Breast epithelium (tissue), 4 donors: ENCODE measurements around the gene LRRC4C. TPM values are rescaled to one million over a fixed set of nuclear protein-coding genes. Genes with fewer than 3 reads are reported as not detected.

ENCODE experiments used
- DNase-seq, 2 donors: peaks; one replicate each; pipeline ENCODE4 v3.0.0-alpha.2; 2019; ENCODE audit warnings: low spot score in 2 of 2
- H3K27ac ChIP-seq, 2 donors: fragments of 200-600 bp; sonication (generic) in 1 of 2; one replicate each; pipeline ENCODE4 v1.5.1; 2016 to 2019; ENCODE audit warnings: mild to moderate bottlenecking in 1 of 2
- H3K27me3 ChIP-seq, 2 donors: fragments of 200-600 bp; sonication (generic) in 1 of 2; one replicate each; pipeline versions ENCODE4 v1.5.1 to v1.6.0; 2017 to 2019; ENCODE audit warnings: control low read depth in 1 of 2, mild to moderate bottlenecking in 1 of 2
- H3K36me3 ChIP-seq: fragments of 200-600 bp; one replicate; pipeline ENCODE4 v1.5.1; 2019
- H3K4me1 ChIP-seq, 2 donors: fragments of 200-600 bp; sonication (generic); one replicate each; pipeline ENCODE4 v1.5.1; 2016 to 2019; ENCODE audit warnings: control low read depth in 1 of 2
- H3K4me3 ChIP-seq, 3 donors: fragments of 200-600 bp; sonication (generic); 1 replicate in 2 of 3; 2 replicates in 1 of 3; pipeline ENCODE4 v1.5.1; 2016 to 2019; ENCODE audit warnings: mild to moderate bottlenecking in 3 of 3, moderate library complexity in 2 of 3
- H3K9me3 ChIP-seq, 2 donors: fragments of 200-600 bp; sonication (generic) in 1 of 2; one replicate each; pipeline ENCODE4 v1.5.1; 2016 to 2019; ENCODE audit warnings: control low read depth in 1 of 2
- CTCF ChIP-seq, 3 donors: fragments of 450-650 bp; IDR thresholded peaks; one replicate each; pipeline ENCODE4 v1.5.1; 2016 to 2017; ENCODE audit warnings: antibody characterized with exemption in 3 of 3, mild to moderate bottlenecking in 3 of 3, moderate library complexity in 3 of 3
- POLR2A ChIP-seq: fragments of 450-650 bp; IDR thresholded peaks from one replicate; pipeline ENCODE4 v1.6.1; 2016; ENCODE audit warnings: antibody characterized with exemption, mild to moderate bottlenecking, moderate library complexity
- POLR2AphosphoS5 ChIP-seq, 3 donors: sonication (generic); formaldehyde crosslinking; IDR thresholded peaks; one replicate each; pipeline ENCODE4 v1.6.1; 2017; ENCODE audit warnings: antibody characterized with exemption in 3 of 3
- intact Hi-C: fragments of 100-400 bp; cut with DNase I; formaldehyde crosslinking; loops from one replicate; pipeline ENCODE4 v1.15.1; 2023; ENCODE audit warnings: low total_unique reads
- total RNA-seq, 3 donors: library from RNA; depleted of rRNA; stranded (reverse); fragments of >200 nt; gene quantifications; one replicate each; pipeline ENCODE4 v1.1.0, GENCODE V29; 2016

The LRRC4C gene
- total RNA-seq, 3 donors from 2014 or later = 2.9 to 15.4 (median 6.6) TPM

DNA sequence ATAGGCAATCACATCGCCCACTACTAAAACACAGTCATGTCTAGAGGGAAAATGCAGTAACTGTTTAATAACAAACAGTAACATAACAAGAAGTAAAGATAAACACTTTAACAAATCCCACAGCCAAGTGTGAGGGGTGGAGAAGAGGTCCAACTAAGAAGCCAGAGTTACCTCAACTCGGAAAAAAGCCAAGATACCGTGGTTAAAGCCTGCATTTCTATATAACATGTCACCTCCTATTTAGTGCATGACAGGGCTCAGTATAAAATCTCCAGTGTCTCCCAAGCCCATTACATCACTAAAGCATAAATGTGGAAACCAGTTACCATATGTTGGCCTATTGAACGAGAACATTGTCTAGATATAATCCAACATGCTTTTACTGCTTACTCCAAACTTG is 281.7 kb downstream of the LRRC4C start:
- no peak overlapping the region for H3K27ac ChIP-seq
- no peaks in the 10 kb centered on the region for H3K36me3 ChIP-seq
- H3K27me3 ChIP-seq = no peaks in the 10 kb centered on the region
- no peak for DNase-seq
- intact Hi-C loops = no loop called here
- no peaks in the 10 kb centered on the region for H3K9me3 ChIP-seq
- H3K4me1 ChIP-seq = no peaks in the 10 kb centered on the region
- no peak for TF ChIP-seq CTCF (IDR thresholded peaks at IDR 0.05)
- no peak for TF ChIP-seq POLR2AphosphoS5 (IDR thresholded peaks at IDR 0.05)
- no peak for TF ChIP-seq POLR2A
- H3K4me3 ChIP-seq = no peak overlapping the region

- no peak for DNase-seq
- no peaks in the 10 kb centered on the region for H3K27me3 ChIP-seq
- no peak for TF ChIP-seq POLR2AphosphoS5 (IDR thresholded peaks at IDR 0.05)
- no peak for TF ChIP-seq CTCF (IDR thresholded peaks at IDR 0.05)
- TF ChIP-seq POLR2A = no peak
- intact Hi-C loops = no loop called here
- no peak overlapping the region for H3K27ac ChIP-seq
- no peaks in the 10 kb centered on the region for H3K4me1 ChIP-seq
- H3K9me3 ChIP-seq = no peaks in the 10 kb centered on the region
- H3K4me3 ChIP-seq = no peak overlapping the region
- H3K36me3 ChIP-seq = no peaks in the 10 kb centered on the region
These were observed 284.0 kb downstream of the LRRC4C start for GRCh38 chr11:41175304-41175972.

DNA sequence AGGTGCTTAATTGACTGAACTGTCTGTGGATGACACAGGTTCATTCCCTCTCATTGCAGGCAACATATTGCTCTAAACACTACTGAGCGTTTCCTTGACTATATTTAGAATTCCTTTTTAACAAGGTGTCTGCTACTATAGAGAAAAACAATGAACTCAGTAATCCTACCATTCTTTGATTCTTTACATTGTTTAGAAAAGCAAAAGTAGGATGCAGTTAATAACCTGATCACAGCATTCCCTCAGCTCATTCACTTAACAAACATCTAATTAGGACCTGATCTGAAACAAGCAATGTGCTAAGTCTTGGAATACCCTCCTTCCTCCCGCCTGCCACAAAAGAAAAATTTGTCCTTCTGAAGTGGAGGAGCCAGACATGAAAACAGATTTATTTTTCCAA is 313.1 kb downstream of the LRRC4C start:
- intact Hi-C loops = no loop called here
- no peak for TF ChIP-seq POLR2A
- no peak for TF ChIP-seq CTCF (IDR thresholded peaks at IDR 0.05)
- TF ChIP-seq POLR2AphosphoS5 (IDR thresholded peaks at IDR 0.05) = no peak
- no peaks in the 10 kb centered on the region for H3K9me3 ChIP-seq
- DNase-seq = no peak
- no peaks in the 10 kb centered on the region for H3K4me1 ChIP-seq
- H3K4me3 ChIP-seq = no peak overlapping the region
- H3K27me3 ChIP-seq = no peaks in the 10 kb centered on the region
- no peaks in the 10 kb centered on the region for H3K36me3 ChIP-seq
- no peak overlapping the region for H3K27ac ChIP-seq

DNA sequence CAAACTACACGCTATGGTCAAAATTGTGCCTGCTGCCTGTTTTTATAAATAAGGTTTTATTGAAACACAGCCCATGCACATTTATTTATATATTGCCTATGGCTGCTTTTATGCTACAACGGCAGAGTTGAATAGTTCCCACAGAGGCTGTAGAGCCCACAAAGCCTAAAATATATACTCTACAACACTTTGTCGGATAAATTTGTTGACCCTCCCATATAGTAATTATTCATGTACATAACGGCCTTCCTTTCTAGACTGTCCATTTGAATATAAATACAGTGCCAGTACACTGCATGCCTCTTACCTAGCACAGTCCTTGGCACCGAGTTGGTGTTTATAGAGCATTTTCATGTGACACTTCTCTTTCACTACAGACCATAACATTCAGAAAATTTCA is 314.0 kb downstream of the LRRC4C start:
- H3K4me3 ChIP-seq = no peak overlapping the region
- H3K4me1 ChIP-seq = no peaks in the 10 kb centered on the region
- intact Hi-C loops = no loop called here

More for the DNA sequence above, 314.0 kb downstream of the LRRC4C start:
- H3K27me3 ChIP-seq = no peaks in the 10 kb centered on the region
- TF ChIP-seq POLR2A = no peak
- no peak for TF ChIP-seq POLR2AphosphoS5 (IDR thresholded peaks at IDR 0.05)
- TF ChIP-seq CTCF (IDR thresholded peaks at IDR 0.05) = no peak
- DNase-seq = no peak
- H3K36me3 ChIP-seq = no peaks in the 10 kb centered on the region
- no peaks in the 10 kb centered on the region for H3K9me3 ChIP-seq
- H3K27ac ChIP-seq = no peak overlapping the region
